Pons (tissue), 1 donor: ENCODE measurements around the gene SLC36A4.
"Not testable (repeated sequence)": the region's sequence is repeated elsewhere in the genome, so short reads cannot be mapped to it uniquely, and the experiment has no call there.

ENCODE experiments used
- DNase-seq: peaks from one replicate; pipeline ENCODE4 v3.0.0-alpha.2; 2016; ENCODE audit warnings: low spot score

SLC36A4 gene

DNA sequence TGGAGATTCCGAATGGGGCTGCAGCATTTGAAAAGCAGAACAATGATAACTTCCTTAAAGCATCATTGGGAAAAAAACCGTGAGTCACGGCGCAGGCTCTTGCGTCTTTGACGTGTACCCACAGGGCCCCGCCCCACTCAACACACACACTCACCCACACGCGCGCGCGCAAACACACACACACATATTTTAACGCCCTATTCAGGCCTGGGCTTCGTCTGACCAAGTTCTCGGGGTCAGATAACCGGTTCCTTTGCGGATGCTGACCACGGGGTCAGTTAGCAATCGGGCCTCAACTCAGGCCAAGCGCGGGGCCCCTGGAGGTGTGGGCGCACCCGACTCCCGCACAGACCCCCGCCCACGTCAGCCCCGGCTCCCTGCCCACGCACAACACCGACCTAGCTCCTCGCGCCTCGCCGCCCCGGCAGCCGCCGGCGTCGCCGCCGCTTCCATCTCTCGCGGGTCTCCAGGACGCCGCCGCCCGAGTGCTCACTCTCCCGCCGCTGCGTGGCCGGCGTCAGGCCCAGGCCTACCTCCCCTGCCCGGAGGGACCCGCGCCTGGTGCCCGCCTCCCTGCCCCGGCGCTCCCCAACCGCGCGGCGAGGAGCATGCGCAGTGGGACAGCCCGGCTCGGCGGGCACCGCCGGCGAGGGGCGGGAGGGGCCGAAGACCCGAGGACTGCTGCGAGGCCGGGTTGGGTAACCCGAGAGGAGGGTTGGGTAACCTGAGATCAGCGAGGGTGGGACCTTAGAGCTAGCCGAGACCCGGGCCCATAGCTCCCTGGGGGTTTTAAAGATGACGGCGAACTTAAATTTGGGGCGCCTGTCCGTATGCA, at the start of gene SLC36A4:
TSS of gene SLC36A4 (minus strand) at position 612 of the 835 bp plus-strand sequence. CDS start at position 453, 159 bp downstream.
- peak; percentile 89 for DNase-seq

DNA sequence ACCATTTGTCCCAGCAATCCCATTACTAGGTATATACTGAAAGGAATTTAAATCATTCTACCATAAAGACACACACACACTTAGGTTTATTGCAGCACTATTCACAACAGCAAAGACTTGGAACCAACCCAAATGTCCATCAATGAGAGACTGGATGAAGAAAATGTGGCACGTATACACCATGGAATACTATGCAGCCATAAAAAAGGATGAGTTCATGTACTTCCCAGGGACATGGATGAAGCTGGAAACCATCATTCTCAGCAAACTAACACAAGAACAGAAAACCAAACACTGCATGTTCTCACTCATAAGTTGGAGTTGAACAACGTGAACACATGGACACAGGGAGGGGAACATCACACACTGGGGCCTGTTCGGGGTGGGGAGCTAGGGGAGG, 49.0 kb upstream of the SLC36A4 start:
- not testable (repeated sequence) for DNase-seq

DNA sequence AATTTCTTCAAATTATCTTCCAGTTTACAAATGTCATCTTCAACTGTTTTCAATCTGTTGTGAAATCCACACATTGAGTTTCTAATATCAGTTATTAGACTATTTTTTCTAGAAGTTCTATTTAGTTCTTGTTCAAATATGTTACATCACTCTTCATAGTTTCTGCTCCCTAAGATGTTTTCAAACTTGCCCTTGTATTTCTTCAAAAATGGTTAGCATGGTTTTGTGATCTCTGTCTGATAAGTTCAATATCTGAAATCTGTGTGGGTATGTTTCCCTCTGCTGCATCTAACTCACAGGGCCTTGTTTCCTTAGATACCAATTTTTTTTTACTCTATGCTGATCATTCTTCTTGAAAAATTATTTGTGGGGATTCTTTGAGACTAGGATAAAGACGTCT, 46.2 kb upstream of the SLC36A4 start:
- no peak for DNase-seq

DNA sequence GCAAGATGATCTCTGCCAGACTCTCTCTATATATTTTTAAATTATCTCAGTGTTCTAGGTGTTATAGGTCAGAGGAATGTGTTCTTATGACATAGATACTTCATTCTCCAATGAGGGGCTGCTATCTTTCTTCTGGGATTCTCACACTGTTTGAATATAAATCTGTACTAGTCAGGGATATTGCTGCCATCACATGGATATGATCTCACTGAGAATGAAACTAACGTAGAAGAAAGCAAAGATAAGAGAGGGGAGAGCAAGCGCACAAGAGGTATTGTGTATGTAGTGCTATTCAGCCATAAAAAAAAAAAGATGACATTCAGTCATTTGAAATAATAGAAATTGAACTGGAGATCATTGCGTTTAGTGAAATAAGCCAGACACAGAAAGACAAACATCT, 42.2 kb upstream of the SLC36A4 start:
- DNase-seq = no peak

DNA sequence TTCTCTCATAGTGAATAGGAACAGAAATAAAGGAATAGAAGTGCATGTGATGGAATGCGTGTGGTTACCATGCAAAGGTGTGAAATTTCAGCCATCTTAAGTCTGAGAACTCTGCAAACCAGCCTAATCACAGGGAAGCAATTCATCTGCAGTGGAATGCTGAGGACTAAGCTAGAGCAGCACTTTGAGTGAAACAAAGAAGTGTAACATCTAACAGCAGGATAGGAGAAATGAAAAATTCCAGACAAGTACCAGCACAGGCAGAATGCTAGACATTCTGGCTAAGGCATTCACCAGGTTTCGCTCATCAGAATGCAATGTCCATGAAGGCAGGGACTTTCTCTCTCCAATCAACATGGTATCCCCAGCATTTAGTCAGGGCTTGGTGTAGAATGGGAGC, 41.2 kb upstream of the SLC36A4 start:
- DNase-seq = no peak

DNA sequence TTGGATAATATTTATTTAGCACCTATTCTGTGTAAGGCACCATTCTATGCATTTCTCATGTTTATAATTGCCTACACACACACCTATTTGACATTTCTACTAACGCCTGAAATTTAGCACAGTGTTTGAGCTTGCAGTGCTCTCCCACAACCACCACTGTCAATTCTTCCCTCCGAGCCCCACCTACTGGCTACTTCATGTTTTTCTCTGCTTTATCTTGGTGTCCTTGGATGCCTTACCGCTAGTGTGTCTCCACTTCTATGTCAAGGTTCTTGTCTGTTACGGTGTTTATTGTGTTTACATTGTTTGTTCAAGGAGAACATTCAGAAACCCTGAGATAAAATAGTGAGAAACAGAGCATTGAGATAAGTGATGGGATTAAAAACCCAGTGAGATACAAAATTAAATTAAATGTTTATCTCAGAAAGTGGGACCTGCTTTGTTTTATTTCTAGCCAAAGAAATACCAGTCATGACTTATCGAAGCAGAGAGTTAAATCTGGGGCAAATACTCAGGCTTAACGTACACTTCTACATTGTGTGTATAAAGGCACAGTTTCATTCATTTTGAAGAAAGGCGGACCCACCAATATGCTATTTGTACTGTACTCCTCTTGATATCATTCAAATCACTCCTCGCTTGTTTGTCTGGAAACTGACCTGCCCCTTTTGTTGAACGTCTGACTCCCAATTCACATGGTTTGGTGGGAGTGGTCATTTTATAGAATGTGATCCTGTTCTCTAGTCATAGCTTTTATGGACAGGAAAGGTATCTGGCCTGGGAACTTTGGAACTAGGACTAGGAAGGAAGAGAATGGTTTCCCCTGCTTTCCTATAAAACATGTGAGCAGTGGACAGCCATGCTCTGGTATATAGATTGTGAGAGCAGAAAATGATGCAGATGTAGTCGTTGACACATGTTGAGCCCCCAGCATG, 39.2 kb upstream of the SLC36A4 start:
- DNase-seq = peak; percentile 54

DNA sequence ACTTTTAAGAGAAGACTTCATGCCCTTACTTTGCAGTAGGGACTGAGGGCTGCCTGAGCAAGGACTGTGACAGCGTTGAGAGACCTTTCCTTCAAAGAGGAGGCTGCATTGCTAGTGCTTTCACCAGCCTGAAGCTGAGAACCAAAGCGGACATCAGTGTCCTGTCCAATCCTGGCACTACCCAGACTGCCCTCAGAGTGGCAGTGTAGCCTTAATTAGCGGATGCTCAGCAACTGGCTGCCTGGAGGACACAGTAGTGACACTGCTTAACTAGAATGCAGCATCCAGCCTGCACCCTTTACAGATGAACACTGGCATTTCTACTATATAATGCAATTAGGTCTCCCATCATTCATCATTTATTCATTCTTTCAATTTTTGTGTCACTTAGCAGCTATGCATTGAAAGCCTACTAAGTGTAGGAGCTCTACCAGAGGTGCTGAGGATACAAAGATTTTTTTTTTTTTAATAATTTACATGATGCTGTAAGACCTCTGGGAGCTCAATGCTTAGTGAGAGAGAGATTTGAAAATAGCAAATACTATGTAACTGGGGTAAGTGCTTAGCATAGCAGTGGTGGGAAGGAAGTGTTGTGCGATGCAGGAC, 36.9 kb upstream of the SLC36A4 start:
- peak; percentile 89 for DNase-seq

DNA sequence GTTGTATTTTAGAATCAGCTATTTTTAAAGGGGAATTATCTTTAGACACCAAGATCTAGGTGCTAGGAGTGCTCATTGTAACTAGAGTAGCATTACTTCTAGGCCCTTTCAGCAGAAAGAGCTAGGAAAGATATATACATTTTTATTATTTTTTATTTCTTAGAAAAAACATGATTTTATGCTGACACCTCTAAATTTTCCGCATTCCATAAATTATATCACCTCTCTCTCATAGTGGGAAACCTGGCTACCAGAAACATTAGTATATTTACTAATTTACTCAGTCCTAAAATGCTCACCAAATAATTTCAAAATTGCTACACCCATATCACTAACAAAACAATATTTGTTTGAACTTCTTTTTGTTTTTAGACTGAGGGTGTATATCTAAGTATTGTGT, 32.1 kb upstream of the SLC36A4 start:
- no peak for DNase-seq

DNA sequence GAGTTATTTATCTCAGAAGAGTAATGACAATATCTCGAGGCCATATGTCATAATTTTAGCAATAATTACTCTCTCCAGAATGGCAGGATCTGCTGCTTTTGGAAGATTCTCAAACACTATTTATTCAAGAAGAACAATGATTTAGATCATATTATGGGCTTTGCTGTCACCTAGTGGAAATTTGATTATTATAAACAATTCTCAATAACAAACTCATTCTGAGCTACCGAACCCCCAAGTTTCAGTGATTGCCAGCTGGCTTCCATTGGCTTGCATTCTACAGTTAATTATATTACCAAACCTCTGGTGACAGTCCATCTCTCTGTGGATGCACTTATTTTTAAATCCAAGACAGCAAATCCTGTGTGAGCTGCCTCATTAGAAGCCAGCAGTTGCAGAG, 27.9 kb upstream of the SLC36A4 start:
- peak; percentile 74 for DNase-seq

DNA sequence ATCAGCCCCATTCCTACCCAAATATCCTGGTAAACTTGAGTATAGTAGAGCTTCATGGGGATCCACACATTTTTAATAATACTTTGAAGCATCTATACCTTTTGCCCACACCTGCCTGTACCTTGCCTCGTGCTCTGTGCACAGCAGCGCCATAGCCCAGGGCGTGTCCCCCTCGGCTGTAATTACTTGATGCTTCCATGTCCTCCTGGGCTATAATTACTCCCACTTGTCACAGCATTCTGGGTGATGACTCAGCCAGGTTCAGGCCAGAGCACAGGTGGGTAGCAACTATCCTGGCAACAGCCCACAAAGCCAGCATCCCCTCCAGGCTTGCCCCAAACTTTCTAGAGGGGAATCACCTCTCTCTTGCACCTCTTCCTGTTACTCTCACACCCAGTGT, 23.7 kb upstream of the SLC36A4 start:
- no peak for DNase-seq

DNA sequence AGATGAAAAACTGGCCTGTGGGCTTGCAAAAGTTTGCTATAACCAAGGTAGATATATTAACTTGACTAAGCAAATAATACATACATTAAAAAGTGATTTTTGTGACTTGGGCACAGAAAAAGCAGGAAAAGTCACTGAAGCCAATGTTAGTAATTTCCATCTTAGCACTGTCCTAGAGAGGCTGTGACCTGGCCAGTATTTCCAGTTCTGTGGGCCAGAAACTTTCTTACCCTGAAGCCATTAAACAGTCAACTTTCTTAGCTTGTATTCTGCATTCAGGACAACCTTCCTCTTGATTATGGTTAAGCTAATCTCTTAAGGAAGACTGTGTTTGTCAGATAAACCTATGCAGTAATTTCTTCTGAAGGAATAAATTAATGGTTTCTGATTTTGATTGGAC, 22.3 kb upstream of the SLC36A4 start:
- no peak for DNase-seq

DNA sequence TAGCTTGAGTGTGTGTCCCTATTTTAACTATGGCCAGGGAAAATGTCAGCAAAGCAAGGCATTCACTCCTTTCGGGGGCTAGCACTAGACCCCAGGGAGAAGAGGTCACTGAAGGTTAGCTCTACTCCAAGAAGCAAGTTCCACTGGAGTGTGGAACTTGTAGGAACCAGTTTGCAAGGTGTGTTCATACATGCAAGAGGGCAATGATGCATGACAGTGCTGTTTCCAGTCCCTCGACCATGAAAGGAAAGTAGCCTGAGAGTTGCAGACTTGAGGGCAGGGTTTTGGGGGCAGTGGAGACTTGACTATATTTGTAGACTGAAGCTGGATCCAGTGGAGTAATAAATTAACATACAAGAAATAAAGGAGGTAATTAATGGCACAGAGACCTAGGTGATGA, 21.6 kb upstream of the SLC36A4 start:
- DNase-seq = no peak

DNA sequence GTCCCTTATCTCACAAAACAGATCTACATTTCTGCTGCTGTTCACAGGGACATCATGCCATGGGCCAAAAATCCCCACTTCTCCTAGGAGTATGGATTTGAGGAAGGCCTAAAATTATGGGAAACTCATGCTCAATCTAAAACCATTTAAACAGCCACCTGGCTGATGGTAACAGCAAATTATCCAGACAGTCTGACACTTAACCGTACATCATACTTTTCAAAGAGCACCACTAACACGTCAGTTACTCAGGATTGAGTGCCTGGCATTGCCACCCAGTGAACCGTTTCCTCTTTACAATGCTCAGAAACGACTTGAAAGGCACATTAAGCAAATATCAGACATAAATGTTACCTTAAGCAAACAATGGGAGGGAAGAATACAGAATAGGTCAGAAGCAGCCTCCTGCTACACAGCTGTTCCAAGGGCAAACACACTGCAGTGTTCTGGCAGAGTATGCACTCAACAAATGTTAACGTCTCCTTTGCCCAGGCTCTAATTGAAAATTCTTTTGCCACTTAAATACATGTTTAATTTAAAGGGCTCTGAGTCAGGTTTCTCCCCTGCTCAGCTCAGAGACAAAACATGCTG, 18.8 kb upstream of the SLC36A4 start:
- no peak for DNase-seq

DNA sequence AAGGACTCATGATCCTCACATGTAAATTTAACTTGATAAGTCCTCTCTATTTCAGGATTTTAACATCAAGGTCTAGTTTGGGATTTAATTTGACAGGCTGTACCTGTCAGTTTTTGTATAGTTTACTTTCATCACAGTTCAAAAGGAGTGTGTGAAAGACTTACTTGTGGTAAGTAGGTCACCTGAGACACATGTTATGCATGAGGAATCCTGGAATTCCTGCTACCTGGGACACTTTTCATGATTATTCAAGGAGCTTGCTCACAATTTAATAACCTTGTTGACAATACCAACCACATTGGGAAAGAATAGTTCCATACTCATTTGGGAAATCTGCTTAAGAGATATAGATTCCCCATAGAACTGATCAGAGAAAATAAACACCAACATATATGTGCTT, 15.8 kb upstream of the SLC36A4 start:
- no peak for DNase-seq

DNA sequence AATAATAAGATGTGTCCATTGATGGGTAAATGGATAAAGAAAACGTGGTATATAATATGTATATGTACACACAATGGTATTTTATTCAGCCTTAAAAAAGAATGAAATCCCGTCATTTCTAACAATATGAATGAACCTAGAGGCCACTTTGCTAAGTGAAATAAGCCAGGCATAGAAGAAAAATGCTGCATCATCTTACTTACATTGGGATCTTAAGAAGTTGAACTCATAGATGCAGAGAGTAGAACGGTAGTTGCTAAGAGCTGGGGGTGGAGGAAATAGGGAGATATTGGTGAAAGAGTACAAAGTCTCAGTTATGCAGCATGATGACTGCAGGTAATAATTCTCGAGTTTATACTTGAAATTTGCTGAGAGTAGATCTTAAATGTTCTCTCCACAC, 14.3 kb upstream of the SLC36A4 start:
- DNase-seq = no peak

DNA sequence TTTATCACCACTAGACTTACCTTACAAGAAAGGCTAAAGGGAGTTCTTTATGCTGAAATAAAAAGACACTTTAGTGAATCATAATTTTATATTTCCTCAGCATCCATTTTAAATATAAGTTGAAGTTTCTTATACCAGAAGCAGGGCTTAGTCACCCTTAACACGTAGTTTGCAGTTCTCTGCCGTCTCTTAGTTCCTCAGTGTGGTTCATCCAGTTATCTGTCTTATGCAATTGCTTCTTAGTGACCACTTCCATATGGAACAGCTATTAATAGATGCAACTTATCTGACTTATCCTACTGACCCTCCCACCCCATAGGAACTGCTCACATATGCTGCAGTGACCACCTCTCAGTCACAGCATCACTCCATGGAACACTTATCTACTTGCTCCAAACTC, 11.7 kb upstream of the SLC36A4 start:
- no peak for DNase-seq

DNA sequence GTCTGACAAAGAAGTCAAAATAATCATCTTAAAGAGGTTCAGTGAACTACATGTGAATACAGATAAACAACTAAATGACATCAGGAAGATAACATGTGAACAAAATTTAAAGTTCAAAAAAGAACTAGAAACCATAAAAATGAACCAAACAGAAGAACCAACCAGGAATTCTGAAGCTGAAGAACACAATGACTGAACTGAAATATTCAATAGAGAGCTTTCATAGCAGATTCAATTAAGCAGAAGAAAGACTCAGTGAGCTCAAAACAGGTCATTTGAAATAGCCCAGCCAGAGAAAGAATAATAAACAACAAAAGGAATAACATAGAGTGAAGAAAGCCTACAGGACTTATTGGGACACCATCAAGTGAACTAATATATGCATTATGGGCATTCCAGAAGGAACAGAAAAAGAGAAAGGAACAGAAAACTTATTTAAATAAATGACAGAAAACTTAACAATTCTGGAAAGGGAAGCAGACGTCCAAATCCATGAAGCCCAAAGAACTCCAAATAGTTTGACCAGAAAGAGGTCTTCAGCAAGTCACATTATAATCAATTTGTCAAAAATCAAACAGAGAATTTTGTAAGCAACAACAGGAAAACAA, 11.0 kb upstream of the SLC36A4 start:
- no peak for DNase-seq

DNA sequence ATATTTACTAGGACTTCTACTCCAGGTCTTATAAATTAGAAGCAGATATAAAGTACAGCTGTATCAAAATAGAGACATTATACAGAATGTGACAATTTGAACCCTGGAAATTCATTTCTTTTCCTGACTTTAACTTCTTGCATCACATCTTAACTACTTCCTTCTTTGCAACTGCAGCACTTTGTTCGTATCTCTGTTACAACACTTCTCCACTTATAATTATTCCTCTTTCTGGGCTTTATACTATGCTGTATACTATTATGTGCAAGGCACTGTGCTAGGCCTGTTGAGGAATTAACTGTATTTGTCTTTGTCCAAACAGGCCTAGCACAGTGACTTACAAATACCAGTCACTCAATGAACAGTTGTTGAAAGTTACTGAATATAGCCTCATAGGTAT, 1.8 kb upstream of the SLC36A4 start:
- DNase-seq = no peak

DNA sequence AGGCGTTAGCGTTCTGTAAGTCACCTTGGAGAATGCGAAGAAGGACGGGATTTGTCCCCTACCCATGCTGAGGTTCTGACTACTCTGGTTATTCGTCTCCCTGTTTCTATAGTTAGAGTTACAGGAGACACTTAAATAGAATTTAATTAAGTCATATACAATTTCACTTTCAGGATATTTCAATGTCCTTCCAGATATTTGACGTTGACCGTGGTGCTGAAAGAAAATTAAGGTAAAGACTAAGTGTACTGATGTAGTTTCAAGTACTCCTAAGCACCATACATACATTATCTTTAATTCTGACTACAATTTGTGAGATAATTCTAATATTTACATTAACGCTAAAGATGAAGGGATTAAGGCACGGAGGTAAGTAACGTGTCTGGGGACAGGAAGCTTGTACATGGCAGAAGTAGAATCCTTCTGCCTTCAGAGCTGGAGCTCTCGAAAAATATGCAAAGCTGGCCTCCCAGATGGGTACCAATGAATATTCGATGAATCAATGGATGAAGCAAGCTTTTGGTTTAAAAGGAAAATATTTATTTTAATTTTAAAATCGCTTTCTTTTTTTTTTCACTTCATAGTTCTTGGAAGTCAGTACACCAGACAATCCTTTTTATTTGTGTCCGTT, 539 bp upstream of the SLC36A4 start:
- no peak for DNase-seq

DNA sequence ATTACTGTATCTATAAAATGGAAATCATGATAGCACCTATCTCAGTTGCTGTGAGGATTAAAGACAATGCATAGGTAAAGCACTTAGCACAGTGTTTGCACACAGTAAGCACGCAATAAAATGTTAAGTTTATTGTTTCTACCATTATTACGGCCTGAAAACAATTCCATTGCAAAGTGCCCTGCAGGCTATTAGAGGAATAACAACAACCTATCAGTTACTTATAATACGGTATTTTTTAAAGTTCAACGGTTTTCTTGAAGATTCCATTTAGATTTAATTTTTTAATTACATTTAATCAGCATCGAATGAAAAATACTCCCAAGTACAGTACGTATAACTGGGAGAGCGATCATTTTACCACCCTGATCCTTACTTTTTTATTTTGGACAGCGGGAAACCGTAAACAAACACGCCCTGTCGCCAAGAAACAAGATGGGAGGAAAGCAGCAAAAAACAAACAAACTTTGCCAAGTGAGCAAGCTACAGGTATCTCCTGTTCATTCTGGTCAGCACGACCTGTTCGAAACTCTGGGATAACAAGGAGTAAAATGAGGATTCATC, 893 bp downstream of the SLC36A4 start:
- DNase-seq = no peak

DNA sequence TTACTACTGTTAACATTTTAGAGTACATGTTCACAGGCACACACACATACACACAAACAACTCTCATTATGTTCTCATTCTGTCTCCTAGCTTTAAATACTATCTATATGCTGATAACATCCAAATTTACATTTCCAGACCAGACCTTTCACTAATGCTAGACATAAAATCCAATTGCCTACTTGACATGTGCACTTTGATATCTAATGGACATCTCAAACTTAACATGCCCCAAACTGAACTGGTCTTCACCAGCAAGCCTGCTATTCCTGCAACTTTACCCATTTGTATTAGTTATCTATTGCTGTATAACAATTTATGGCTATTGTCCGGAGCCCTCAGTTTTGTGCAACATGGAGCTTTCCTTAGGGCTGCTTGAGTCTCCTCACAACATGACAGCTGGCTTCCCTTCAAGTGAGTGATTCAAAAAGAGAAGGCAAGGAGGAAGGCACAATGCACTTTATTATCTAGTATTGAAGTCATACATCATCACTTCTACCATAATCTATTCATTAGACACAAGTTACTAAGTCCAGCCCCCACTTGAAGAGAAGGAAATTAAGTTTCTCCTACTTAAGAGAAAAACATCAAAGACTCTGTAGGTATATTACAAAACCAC, 3.0 kb downstream of the SLC36A4 start:
- no peak for DNase-seq
